Esophagus squamous epithelium (tissue), 5 donors: Measurements from ENCODE around the gene COL1A1. TPM values are rescaled to one million over a fixed set of nuclear protein-coding genes. Genes with fewer than 3 reads are reported as not detected.

Source experiments
- DNase-seq: peaks from one replicate; lab custom pipeline; 2025; lab: John Stamatoyannopoulos, UW
- H3K27ac ChIP-seq, 4 donors: fragments of 200-600 bp; sonication (generic); one replicate each; pipeline ENCODE4 v1.5.1; 2016 to 2019; ENCODE audit warnings: mild to moderate bottlenecking in 1 of 4
- H3K27me3 ChIP-seq, 4 donors: fragments of 200-600 bp; sonication (generic); 1 replicate in 3 of 4; 2 replicates in 1 of 4; pipeline versions ENCODE4 v1.5.1 to v1.6.0; 2017 to 2021; ENCODE audit warnings: antibody characterized with exemption in 1 of 4
- H3K36me3 ChIP-seq, 3 donors: fragments of 200-600 bp; sonication (generic); one replicate each; pipeline ENCODE4 v1.5.1; 2016 to 2019
- H3K4me1 ChIP-seq, 3 donors: fragments of 200-600 bp; sonication (generic); one replicate each; pipeline ENCODE4 v1.5.1; 2017 to 2019
- H3K4me3 ChIP-seq, 4 donors: fragments of 200-600 bp; sonication (generic); 1 replicate in 3 of 4; 2 replicates in 1 of 4; pipeline ENCODE4 v1.5.1; 2016 to 2019; ENCODE audit warnings: mild to moderate bottlenecking in 2 of 4, moderate library complexity in 1 of 4
- H3K9me3 ChIP-seq, 3 donors: fragments of 200-600 bp; sonication (generic); one replicate each; pipeline ENCODE4 v1.5.1; 2016 to 2019
- POLR2A ChIP-seq, 4 donors: fragments of 450-650 bp; IDR thresholded peaks; one replicate each; pipeline ENCODE4 v1.6.1; 2017; ENCODE audit warnings: antibody characterized with exemption in 4 of 4, mild to moderate bottlenecking in 4 of 4, moderate library complexity in 3 of 4
- WGBS, 2 donors: methylation state at CpG; one replicate each; pipeline ENCODE4 v1.1.5; 2018; 5-methylcytosine and 5-hydroxymethylcytosine counted together
- intact Hi-C: fragments of 100-400 bp; cut with DNase I; formaldehyde crosslinking; loops from one replicate; pipeline ENCODE4 v1.15.0; 2022
- total RNA-seq, 4 donors: library from RNA; depleted of rRNA; stranded (reverse); fragments of >200 nt; gene quantifications; one replicate each; pipeline ENCODE4 v1.1.0, GENCODE V29; 2016
- TF ChIP-seq, protein P1 (sequence below), 6 experiments: fragments of 450-650 bp in 4 of 6; fragments of 200-600 bp in 2 of 6; sonication (generic) in 2 of 6; IDR thresholded peaks; one replicate each; pipeline ENCODE4 v1.5.1; 2016 to 2019; ENCODE audit warnings: antibody characterized with exemption in 6 of 6, mild to moderate bottlenecking in 4 of 6, moderate library complexity in 4 of 6
- donor health status: DM: yes; HTN: yes; CAD: no.

Gene COL1A1
- total RNA-seq, 4 donors from 2014 or later: 12.4 to 20.8 (median 19.7) TPM

DNA sequence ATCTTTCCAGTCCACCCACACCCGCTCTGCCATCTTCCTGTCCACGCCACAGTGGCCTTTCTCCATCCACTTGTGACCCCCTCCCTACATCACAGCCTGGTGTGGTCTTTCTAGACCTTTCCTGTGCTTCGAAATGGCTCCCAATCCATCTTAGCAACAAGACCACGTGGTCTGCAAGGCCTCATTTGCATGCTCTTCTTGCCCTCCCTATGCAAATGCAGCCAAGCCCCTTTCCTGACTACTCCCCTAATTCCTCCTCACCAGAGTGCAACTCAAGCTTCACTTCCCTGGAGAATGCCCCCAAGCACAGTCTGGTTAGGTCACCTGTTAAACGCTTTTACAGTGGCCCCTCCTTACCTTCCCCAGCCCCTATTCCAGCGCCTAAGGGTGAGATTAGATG lies 57.1 kb downstream of the COL1A1 start:
- Histone ChIP-seq H3K9me3 (no peaks in the 10 kb centered on the region), H3K27me3 (no peaks in the 10 kb centered on the region), H3K4me1 (peaks cover 56 to 100% (median 72%) of the 10 kb centered on the region in 3 donors), H3K27ac (peak overlapping the region; percentile 39 to 95 (median 44)), H3K36me3 (peaks cover 24 to 61% (median 44%) of the 10 kb centered on the region in 3 donors), H3K4me3 (no peak overlapping the region)
- intact Hi-C loops: no loop called here
- WGBS, 2 donors: 66 to 77% methylated on average over 6 of the region's 6 CpGs
- no peak for DNase-seq
- TF ChIP-seq POLR2A (IDR thresholded peaks at IDR 0.05): no peak
- TF ChIP-seq, protein P1, sequence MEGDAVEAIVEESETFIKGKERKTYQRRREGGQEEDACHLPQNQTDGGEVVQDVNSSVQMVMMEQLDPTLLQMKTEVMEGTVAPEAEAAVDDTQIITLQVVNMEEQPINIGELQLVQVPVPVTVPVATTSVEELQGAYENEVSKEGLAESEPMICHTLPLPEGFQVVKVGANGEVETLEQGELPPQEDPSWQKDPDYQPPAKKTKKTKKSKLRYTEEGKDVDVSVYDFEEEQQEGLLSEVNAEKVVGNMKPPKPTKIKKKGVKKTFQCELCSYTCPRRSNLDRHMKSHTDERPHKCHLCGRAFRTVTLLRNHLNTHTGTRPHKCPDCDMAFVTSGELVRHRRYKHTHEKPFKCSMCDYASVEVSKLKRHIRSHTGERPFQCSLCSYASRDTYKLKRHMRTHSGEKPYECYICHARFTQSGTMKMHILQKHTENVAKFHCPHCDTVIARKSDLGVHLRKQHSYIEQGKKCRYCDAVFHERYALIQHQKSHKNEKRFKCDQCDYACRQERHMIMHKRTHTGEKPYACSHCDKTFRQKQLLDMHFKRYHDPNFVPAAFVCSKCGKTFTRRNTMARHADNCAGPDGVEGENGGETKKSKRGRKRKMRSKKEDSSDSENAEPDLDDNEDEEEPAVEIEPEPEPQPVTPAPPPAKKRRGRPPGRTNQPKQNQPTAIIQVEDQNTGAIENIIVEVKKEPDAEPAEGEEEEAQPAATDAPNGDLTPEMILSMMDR (IDR thresholded peaks at IDR 0.05): no peak

DNA sequence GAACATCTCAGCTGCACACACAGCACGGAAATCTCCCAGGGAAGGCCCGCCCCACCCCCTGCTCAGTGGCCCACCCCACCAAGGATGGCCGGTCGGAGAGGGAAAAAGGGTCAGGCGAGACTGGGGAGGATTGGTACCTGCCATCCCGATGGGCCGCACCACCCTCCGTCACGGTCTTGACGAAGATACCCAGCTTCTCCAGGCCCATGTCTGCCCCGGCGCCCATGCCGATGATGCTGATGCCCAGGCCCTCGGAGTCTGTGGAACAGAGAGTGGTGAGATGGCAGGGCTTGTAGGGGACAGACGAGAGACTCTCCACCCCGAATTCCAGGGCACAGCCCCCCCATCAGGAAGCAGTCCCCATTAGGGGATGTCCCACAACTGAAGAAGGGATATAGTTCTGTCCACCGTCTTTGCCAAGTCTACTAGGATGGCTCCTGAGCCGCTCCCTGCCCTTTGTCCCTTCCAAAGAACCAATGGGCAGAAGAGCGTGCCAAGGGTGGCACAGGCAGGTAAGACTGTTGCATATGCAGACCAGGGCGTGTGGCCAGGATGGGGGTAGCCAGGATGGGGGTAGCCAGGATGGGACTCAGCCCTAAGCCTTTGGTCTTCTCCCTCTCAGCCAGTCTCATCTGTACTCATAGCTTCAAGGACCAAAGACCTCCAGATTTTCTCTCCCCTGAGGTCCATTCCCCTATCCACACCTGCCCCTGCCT lies 57.8 kb downstream of the COL1A1 start:
- intact Hi-C loops: no loop called here
- H3K4me3 ChIP-seq: no peak overlapping the region
- H3K9me3 ChIP-seq: no peaks in the 10 kb centered on the region
- H3K4me1 ChIP-seq: peaks cover 56 to 92% (median 72%) of the 10 kb centered on the region in 3 donors
- 81 to 89% methylated on average over 7 of the region's 20 CpGs for WGBS, 2 donors
- H3K27me3 ChIP-seq: no peaks in the 10 kb centered on the region
- TF ChIP-seq POLR2A (IDR thresholded peaks at IDR 0.05): no peak
- TF ChIP-seq, protein P1 (IDR thresholded peaks at IDR 0.05): no peak
- H3K36me3 ChIP-seq: peaks cover 32 to 68% (median 51%) of the 10 kb centered on the region in 3 donors
- H3K27ac ChIP-seq: peak overlapping the region in 1 of 4 donors; percentile 95
- DNase-seq: no peak

DNA sequence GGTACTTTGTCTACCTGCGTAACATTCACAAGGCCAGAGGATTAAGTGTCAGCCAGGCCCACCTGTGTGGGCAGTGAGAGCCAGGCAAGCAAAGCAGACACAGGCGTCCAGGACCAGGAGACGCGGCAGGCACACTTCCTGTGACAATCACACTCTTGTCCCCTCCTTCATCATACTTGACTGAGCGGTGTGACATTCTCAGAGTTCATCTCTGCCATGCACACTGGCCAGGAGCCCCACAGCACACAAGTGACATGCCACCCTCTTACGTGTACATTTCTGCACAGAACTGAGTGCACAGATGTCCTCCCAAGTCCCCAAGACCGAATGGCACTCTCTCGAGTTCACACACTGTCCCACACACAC lies 59.7 kb downstream of the COL1A1 start:
- TF ChIP-seq, protein P1 (IDR thresholded peaks at IDR 0.05): no peak
- TF ChIP-seq POLR2A (IDR thresholded peaks at IDR 0.05): no peak
- intact Hi-C loops: no loop called here
- whole genome bisulfite sequencing, 2 donors: 57 to 68% methylated on average over 7 to 8 of the region's 8 CpGs
- H3K4me3 ChIP-seq: no peak overlapping the region
- H3K9me3 ChIP-seq: no peaks in the 10 kb centered on the region
- peaks cover 37 to 74% (median 54%) of the 10 kb centered on the region in 3 donors for H3K4me1 ChIP-seq
- peaks cover 45 to 87% (median 70%) of the 10 kb centered on the region in 3 donors for H3K36me3 ChIP-seq
- no peaks in the 10 kb centered on the region for H3K27me3 ChIP-seq
- peak overlapping the region in 2 of 4 donors; percentile 25 to 39 for H3K27ac ChIP-seq
- no peak for DNase-seq

DNA sequence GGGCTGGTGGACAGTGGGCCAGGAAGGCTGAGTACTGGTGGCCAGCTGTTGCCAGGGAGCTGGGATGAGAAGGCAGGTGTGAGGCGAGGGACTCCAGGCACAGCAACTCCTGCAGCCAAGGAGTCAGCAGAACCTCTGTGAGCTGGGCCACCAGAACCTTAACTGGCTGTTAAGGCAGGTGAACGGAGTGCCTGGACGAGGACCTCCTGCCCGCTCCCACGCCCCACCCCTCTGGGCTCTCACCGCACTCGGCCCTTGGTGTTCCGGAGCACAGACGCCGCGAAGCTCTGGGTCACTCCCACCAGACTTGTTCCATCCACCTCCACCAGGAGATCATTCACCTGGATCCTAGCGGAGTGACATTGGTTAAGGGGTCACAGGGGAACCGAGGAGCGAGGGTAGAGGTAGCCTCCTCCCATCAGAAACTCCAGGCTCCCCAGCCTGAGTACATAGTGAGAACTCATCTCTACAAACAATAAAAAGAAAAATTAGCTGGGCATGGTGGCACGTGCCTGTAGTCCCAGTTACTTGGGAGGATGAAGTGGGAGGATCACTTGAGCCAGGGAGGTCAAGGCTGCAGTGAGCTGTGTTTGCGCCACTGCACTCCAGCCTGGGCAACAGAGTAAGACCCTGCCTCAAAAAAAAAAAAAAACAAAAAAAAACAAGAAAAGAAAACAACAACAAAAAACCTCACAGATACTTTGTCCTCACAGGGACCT lies 60.2 kb downstream of the COL1A1 start:
- peaks cover 32 to 68% (median 48%) of the 10 kb centered on the region in 3 donors for H3K4me1 ChIP-seq
- intact Hi-C loops: no loop called here
- H3K27ac ChIP-seq: peak overlapping the region in 3 of 4 donors; percentile 26 to 54 (median 39)
- H3K36me3 ChIP-seq: peaks cover 50 to 93% (median 74%) of the 10 kb centered on the region in 3 donors
- 82 to 86% methylated on average over 3 to 6 of the region's 16 CpGs for WGBS, 2 donors
- no peak overlapping the region for H3K4me3 ChIP-seq
- TF ChIP-seq, protein P1 (IDR thresholded peaks at IDR 0.05): no peak
- no peak for TF ChIP-seq POLR2A (IDR thresholded peaks at IDR 0.05)
- no peaks in the 10 kb centered on the region for H3K27me3 ChIP-seq
- no peaks in the 10 kb centered on the region for H3K9me3 ChIP-seq
- no peak for DNase-seq
